PC-9 (cell line): ENCODE results near the gene PDE8A. TPM values are rescaled to one million over a fixed set of nuclear protein-coding genes. Genes with fewer than 3 reads are reported as not detected.

Experiments used
- BruUV-seq: library from RNA; stranded (reverse); fragments of 400-500 nt; replicated peaks from 2 replicates; lab custom pipeline; 2021; lab: Mats Ljungman, UMichigan
- CTCF ChIA-PET: fragments of 300-600 bp; sonication (Branson Sonifier 250); formaldehyde crosslinking; loops from one replicate; lab custom pipeline; 2022; ENCODE audit warnings: antibody characterized with exemption; lab: Charles Lee
- POLR2A ChIA-PET: fragments of 300-600 bp; sonication (Branson Sonifier 250); formaldehyde crosslinking; loops from one replicate; lab custom pipeline; 2022; ENCODE audit warnings: antibody characterized with exemption; ENCODE audit not compliant: unreplicated experiment; lab: Charles Lee
- DNase-seq, 2 experiments: peaks; one replicate each; pipeline versions ENCODE4 v3.0.0 to v3.0.0-alpha.2; 2015 to 2022; ENCODE audit warnings: mixed read lengths in 1 of 2
- H2AFZ ChIP-seq: fragments of 200-600 bp; sonication (generic); 2 replicates; pipeline ENCODE4 v1.8.1; 2017; ENCODE audit warnings: antibody characterized with exemption
- H3F3A ChIP-seq: fragments of 200-600 bp; sonication (generic); 2 replicates; pipeline ENCODE4 v1.8.1; 2017; ENCODE audit warnings: antibody characterized with exemption, mild to moderate bottlenecking, low read depth; ENCODE audit not compliant: insufficient read depth
- H3K27ac ChIP-seq: fragments of 200-600 bp; sonication (generic); 2 replicates; pipeline ENCODE4 v1.6.1; 2016; ENCODE audit warnings: mixed run types
- H3K27me3 ChIP-seq: fragments of 200-600 bp; sonication (generic); 2 replicates; pipeline ENCODE4 v1.6.1; 2016; ENCODE audit warnings: low read depth, mixed run types; ENCODE audit not compliant: insufficient read depth
- H3K36me3 ChIP-seq: fragments of 200-600 bp; sonication (generic); 2 replicates; pipeline ENCODE4 v1.6.1; 2016; ENCODE audit warnings: low read depth, mixed run types
- H3K4me1 ChIP-seq: fragments of 200-600 bp; sonication (generic); replicated peaks from 2 replicates; pipeline ENCODE4 v1.6.1; 2016; ENCODE audit warnings: mixed run types; ENCODE audit not compliant: insufficient read depth
- H3K4me2 ChIP-seq: fragments of 200-600 bp; sonication (generic); 2 replicates; pipeline ENCODE4 v1.6.1; 2017; ENCODE audit warnings: mixed run types
- H3K4me3 ChIP-seq: fragments of 200-600 bp; sonication (generic); 2 replicates; pipeline ENCODE4 v1.6.1; 2016; ENCODE audit warnings: mixed run types
- H3K79me2 ChIP-seq: fragments of 200-600 bp; sonication (generic); 2 replicates; pipeline ENCODE4 v1.6.1; 2017; ENCODE audit warnings: low read depth, mixed run types
- H3K9me2 ChIP-seq: fragments of 200-600 bp; sonication (generic); 2 replicates; pipeline ENCODE4 v1.8.1; 2017; ENCODE audit warnings: mild to moderate bottlenecking; ENCODE audit not compliant: insufficient read depth
- H3K9me3 ChIP-seq: fragments of 200-600 bp; sonication (generic); 2 replicates; pipeline ENCODE4 v1.8.1; 2016; ENCODE audit warnings: low read depth; ENCODE audit not compliant: insufficient read depth
- H4K20me1 ChIP-seq: fragments of 200-600 bp; sonication (generic); 2 replicates; pipeline ENCODE4 v1.8.1; 2017; ENCODE audit not compliant: insufficient read depth
- EZH2 ChIP-seq: fragments of 200-600 bp; sonication (generic); IDR thresholded peaks from 2 replicates; pipeline ENCODE4 v1.8.0; 2017; ENCODE audit warnings: antibody characterized with exemption, low read depth
- intact Hi-C: fragments of 100-400 bp; cut with micrococcal nuclease; formaldehyde crosslinking; loops from one replicate; pipeline ENCODE4 v1.10.0; 2022; ENCODE audit not compliant: unreplicated experiment
- total RNA-seq: library from RNA; stranded (reverse); gene quantifications from 2 replicates; pipeline ENCODE4 v1.2.3, GENCODE V29; 2021
- TF ChIP-seq, protein P1 (sequence below): fragments of 200-600 bp; sonication (generic); conservative IDR thresholded peaks from 2 replicates; pipeline ENCODE4 v1.6.1; 2017; ENCODE audit warnings: mixed run types, antibody characterized with exemption, mild to moderate bottlenecking, moderate library complexity

The PDE8A gene
- total RNA-seq, 1 experiment from 2014 or later, result 47.3 TPM

DNA sequence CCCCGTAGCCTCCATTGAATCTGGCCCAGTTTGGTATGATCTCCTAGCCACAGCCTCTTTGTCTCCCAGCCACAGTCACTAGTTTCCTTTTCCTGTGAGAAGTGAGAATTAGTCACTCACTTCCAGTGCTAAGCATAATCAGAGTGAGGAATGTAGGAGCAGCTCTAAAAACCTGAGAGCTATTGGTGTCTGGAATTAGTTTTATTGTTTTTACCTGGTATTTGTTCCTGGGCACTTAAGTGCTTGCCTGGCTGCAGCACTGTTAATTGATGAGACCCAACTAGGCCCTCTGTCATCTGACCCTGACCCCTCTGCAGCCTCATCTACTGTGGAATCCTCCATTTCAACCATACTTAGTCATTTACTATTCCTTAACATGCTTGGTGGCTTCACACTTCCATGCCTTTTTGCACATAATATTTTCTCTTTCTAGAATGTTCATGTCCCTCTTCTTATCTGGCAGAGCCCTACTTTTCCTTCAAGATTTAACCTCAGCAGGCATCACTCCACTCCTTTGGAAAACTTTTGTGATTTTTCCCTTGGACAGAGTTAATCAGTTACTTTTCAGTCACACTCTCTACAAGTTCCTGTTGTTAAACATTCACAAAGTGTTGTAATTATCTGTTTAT lies 48.8 kb downstream of the PDE8A start:
- CTCF ChIA-PET, result interaction anchor here (1.5 kb wide), 1 partner anchor 12 kb away, joined by 4 read pairs; no protein-coding TSS in a partner anchor
- H4K20me1 ChIP-seq, result peaks cover 4% of the 10 kb centered on the region
- no peaks in the 10 kb centered on the region for H3K27me3 ChIP-seq
- DNase-seq, result peak; percentile 17 to 59
- no peaks in the 10 kb centered on the region for H3K9me2 ChIP-seq
- H3K79me2 ChIP-seq, result peaks cover 84% of the 10 kb centered on the region
- no peaks in the 10 kb centered on the region for H3K9me3 ChIP-seq
- 0 out of 2 replicates have a peak overlapping the region, but pooled peaks have one; percentile 5 for H3K4me2 ChIP-seq
- intact Hi-C loops, result no loop called here
- H3K4me3 ChIP-seq, result no peak overlapping the region
- POLR2A ChIA-PET, result interaction anchor here (0.6 kb wide), 1 partner anchor 14 kb away, joined by 3 read pairs; no protein-coding TSS in a partner anchor
- BruUV-seq, result no TSS peak
- peaks cover 13% of the 10 kb centered on the region; the same call in 1 of the 2 replicates for H3F3A ChIP-seq
- no peak for TF ChIP-seq EZH2
- TF ChIP-seq, protein P1, sequence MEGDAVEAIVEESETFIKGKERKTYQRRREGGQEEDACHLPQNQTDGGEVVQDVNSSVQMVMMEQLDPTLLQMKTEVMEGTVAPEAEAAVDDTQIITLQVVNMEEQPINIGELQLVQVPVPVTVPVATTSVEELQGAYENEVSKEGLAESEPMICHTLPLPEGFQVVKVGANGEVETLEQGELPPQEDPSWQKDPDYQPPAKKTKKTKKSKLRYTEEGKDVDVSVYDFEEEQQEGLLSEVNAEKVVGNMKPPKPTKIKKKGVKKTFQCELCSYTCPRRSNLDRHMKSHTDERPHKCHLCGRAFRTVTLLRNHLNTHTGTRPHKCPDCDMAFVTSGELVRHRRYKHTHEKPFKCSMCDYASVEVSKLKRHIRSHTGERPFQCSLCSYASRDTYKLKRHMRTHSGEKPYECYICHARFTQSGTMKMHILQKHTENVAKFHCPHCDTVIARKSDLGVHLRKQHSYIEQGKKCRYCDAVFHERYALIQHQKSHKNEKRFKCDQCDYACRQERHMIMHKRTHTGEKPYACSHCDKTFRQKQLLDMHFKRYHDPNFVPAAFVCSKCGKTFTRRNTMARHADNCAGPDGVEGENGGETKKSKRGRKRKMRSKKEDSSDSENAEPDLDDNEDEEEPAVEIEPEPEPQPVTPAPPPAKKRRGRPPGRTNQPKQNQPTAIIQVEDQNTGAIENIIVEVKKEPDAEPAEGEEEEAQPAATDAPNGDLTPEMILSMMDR, result no peak
- H3K36me3 ChIP-seq, result no peaks in the 10 kb centered on the region
- H2AFZ ChIP-seq, result no peak overlapping the region
- peak overlapping the region; percentile 52 for H3K27ac ChIP-seq
- peaks cover 22% of the 10 kb centered on the region for H3K4me1 ChIP-seq

DNA sequence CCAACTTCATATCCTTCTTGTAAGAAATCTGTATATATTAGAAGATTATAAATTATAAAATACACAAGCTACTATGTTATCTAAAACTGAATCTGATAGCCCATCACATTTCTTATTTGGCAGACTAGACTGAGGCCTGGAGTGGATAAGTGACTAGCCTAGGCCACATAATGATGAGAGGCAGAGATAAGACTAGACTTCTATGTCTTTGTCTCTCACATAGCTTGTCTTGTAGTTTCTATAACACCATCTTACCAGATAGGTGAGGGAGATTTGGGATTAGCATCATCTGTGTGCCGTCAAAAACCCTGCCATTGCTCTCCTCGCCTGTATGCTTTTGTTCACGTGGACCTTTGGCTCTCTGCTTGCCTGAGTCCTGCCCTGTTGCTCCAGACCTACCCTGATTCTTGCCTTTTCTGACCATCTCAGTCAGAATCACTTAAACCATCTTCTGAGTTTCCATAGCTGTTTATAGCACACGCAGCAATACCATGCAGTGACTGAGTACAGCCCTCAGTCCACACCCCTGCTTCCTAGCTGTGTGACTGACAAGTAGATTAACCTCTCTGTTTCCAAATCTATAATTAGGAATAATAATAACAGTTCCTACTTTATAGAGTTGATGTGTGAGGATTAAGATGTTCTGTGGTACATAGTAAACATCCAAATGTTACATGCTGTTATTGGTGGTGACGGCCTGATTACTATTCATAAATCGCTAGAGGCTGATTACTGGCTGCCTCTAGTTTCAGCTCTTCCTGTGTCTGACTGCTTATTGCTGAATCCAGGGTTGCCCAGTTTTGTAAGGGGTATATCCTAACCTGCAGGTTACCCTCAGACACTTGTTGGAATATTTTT lies 49.7 kb downstream of the PDE8A start:
- Histone ChIP-seq H3K79me2 (peaks cover 79% of the 10 kb centered on the region), H3K4me2 (no peak overlapping the region), H3K9me2 (no peaks in the 10 kb centered on the region), H3K4me1 (peaks cover 22% of the 10 kb centered on the region), H3K9me3 (no peaks in the 10 kb centered on the region), H3K27ac (no peak overlapping the region), H3K27me3 (no peaks in the 10 kb centered on the region), H4K20me1 (peaks cover 4% of the 10 kb centered on the region), H3K36me3 (no peaks in the 10 kb centered on the region), H3K4me3 (no peak overlapping the region), H2AFZ (no peak overlapping the region), H3F3A (peaks cover 13% of the 10 kb centered on the region; the same call in 1 of the 2 replicates)
- ChIA-PET POLR2A (no interaction called here), CTCF (interaction anchor here (1.5 kb wide), 1 partner anchor 11 kb away, joined by 4 read pairs; no protein-coding TSS in a partner anchor)
- intact Hi-C loops, result no loop called here
- no TSS peak for BruUV-seq
- DNase-seq, result no peak
- no peak for TF ChIP-seq EZH2
- TF ChIP-seq, protein P1, result no peak

DNA sequence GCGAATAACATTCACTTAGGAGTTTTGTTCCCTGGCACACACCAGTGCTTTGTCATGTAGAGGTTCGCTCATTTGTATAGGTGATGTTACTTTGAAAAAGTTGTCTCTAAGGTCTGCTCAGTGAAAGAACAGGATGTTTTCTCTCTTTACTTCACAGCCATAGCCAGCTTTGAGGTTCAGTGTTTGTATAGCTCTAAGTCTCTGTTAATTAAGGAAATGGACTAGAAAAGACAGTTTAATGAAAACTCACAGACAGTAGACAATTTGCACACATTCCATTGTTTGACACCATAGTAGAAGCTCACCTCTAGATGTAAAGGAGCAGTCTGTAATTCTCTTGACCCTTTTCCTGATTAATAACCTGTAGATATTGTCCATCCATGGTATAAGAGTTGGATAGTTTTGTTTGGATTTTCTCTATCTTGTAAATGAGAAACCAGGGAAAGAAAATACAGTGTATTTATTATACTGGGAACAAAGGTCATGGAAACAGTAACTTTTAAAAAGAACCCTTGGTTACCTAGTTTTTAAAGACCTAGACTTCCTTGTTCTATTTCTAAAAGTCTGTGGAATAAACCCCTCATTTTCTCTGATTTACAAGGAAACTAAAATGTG lies 50.4 kb downstream of the PDE8A start:
- CTCF ChIA-PET, result no interaction called here
- Histone ChIP-seq H4K20me1 (peaks cover 4% of the 10 kb centered on the region), H3K4me3 (no peak overlapping the region), H3K4me2 (no peak overlapping the region), H3K4me1 (peaks cover 22% of the 10 kb centered on the region), H3K9me2 (no peaks in the 10 kb centered on the region), H3K27me3 (no peaks in the 10 kb centered on the region), H3K79me2 (peaks cover 78% of the 10 kb centered on the region), H3K27ac (no peak overlapping the region), H3K36me3 (no peaks in the 10 kb centered on the region), H3F3A (peaks cover 13% of the 10 kb centered on the region; the same call in 1 of the 2 replicates), H2AFZ (no peak overlapping the region), H3K9me3 (no peaks in the 10 kb centered on the region)
- no TSS peak for BruUV-seq
- intact Hi-C loops, result no loop called here
- TF ChIP-seq, protein P1, result no peak
- no peak for TF ChIP-seq EZH2
- POLR2A ChIA-PET, result no interaction called here
- DNase-seq, result no peak
